NCI-H1048 (cell line): ENCODE measurements around the gene SYPL2.
"Not testable (repeated sequence)": the region's sequence is repeated elsewhere in the genome, so short reads cannot be mapped to it uniquely, and the experiment has no call there.

Experiments
- DNase-seq: peaks from one replicate; lab custom pipeline; 2025; lab: John Stamatoyannopoulos, UW

SYPL2 gene

GRCh38 chr1:109466452-109467300 lies at the start of gene SYPL2:
TSS of gene SYPL2 (plus strand) at chr1:109466546. CDS start at chr1:109466844, 298 bp downstream.
- no peak for DNase-seq

GRCh38 chr1:109423498-109423897 lies 42.8 kb upstream of the SYPL2 start:
- no peak for DNase-seq

GRCh38 chr1:109425391-109426280 lies 40.7 kb upstream of the SYPL2 start:
- no peak for DNase-seq

GRCh38 chr1:109426281-109427170 lies 39.8 kb upstream of the SYPL2 start, which contains the start of gene PSMA5:
TSS of gene PSMA5 (minus strand) at chr1:109426448. CDS start at chr1:109426330, 118 bp downstream.
- peak; percentile 99 for DNase-seq

- DNase-seq, result no peak
Observed at GRCh38 chr1:109427171-109427467, 39.2 kb upstream of the SYPL2 start.

GRCh38 chr1:109432336-109432735 lies 34.0 kb upstream of the SYPL2 start:
- no peak for DNase-seq

- no peak for DNase-seq
Observed at GRCh38 chr1:109433322-109433721, 33.0 kb upstream of the SYPL2 start.

- no peak for DNase-seq
Observed at GRCh38 chr1:109434484-109434883, 31.9 kb upstream of the SYPL2 start.

- no peak for DNase-seq
Observed at GRCh38 chr1:109438798-109439297, 27.5 kb upstream of the SYPL2 start.

GRCh38 chr1:109441069-109441468 lies 25.3 kb upstream of the SYPL2 start:
- DNase-seq, result no peak

GRCh38 chr1:109443476-109443875 lies 22.9 kb upstream of the SYPL2 start:
- DNase-seq, result no peak

GRCh38 chr1:109444346-109444745 lies 22.0 kb upstream of the SYPL2 start:
- no peak for DNase-seq

GRCh38 chr1:109445949-109446695 lies 20.2 kb upstream of the SYPL2 start:
- not testable (repeated sequence) for DNase-seq

GRCh38 chr1:109447524-109447923 lies 18.8 kb upstream of the SYPL2 start:
- DNase-seq, result no peak

- DNase-seq, result no peak
Observed at GRCh38 chr1:109454497-109455133, 11.7 kb upstream of the SYPL2 start.

- DNase-seq, result no peak
Observed at GRCh38 chr1:109457819-109458218, 8.5 kb upstream of the SYPL2 start.

GRCh38 chr1:109466125-109466451 lies 258 bp upstream of the SYPL2 start:
- no peak for DNase-seq

GRCh38 chr1:109467301-109467777 lies 993 bp downstream of the SYPL2 start:
- no peak for DNase-seq

GRCh38 chr1:109468061-109468460 lies 1.7 kb downstream of the SYPL2 start:
- no peak for DNase-seq

GRCh38 chr1:109468903-109469302 lies 2.6 kb downstream of the SYPL2 start:
- DNase-seq, result no peak

- no peak for DNase-seq
Observed at GRCh38 chr1:109470245-109470644, 3.9 kb downstream of the SYPL2 start.
